Endothelial cell of umbilical vein (primary cell): ENCODE data around the gene EEF1AKMT2. TPM values are rescaled to one million over a fixed set of nuclear protein-coding genes. Genes with fewer than 3 reads are reported as not detected.

ENCODE experiments used
- BruUV-seq: library from RNA; stranded (reverse); fragments of 400-500 nt; replicated peaks from 2 replicates; lab custom pipeline; 2021; lab: Mats Ljungman, UMichigan
- CTCF ChIA-PET: fragments of 300-600, 350-600 bp; sonication (Branson Sonifier 250); formaldehyde crosslinking; loops from one replicate; lab custom pipeline; 2021; ENCODE audit warnings: antibody characterized with exemption, inconsistent platforms; lab: Charles Lee
- POLR2A ChIA-PET: fragments of 300-600, 350-600 bp; sonication (Branson Sonifier 250); formaldehyde crosslinking; loops from one replicate; lab custom pipeline; 2021; ENCODE audit warnings: antibody characterized with exemption, inconsistent platforms; lab: Charles Lee
- DNase-seq: peaks from one replicate; pipeline ENCODE4 v3.0.0-alpha.2; 2011; ENCODE audit warnings: low read depth, low spot score
- FAIRE-seq: peaks from 2 replicates; lab custom pipeline; 2011; peaks lifted over from hg19 to GRCh38; lab: Jason Lieb, UNC
- H2AFZ ChIP-seq: 2 replicates; pipeline ENCODE4 v1.6.0; 2012; ENCODE audit warnings: low read depth, low read length, control low read depth, inconsistent platforms
- H3K27ac ChIP-seq: 2 replicates; pipeline ENCODE4 v1.5.1; 2011; ENCODE audit warnings: low read depth, mild to moderate bottlenecking, control low read depth, low read length, moderate library complexity; ENCODE audit not compliant: insufficient read depth
- H3K27me3 ChIP-seq, 2 experiments: 2 replicates each; pipeline versions ENCODE4 v1.6.0 to v1.6.1; 2011; ENCODE audit warnings: low read length in 2 of 2, mixed read lengths in 1 of 2; ENCODE audit not compliant: control insufficient read depth in 2 of 2, insufficient read depth in 2 of 2
- H3K36me3 ChIP-seq, 2 experiments: 2 replicates in 1 of 2; 3 replicates in 1 of 2; pipeline ENCODE4 v1.5.1; 2011; ENCODE audit warnings: low read length in 2 of 2, mild to moderate bottlenecking in 1 of 2, moderate library complexity in 1 of 2; ENCODE audit not compliant: control insufficient read depth in 2 of 2, insufficient read depth in 2 of 2; ENCODE audit errors: extremely low read depth in 1 of 2
- H3K4me1 ChIP-seq: 3 replicates; pipeline ENCODE4 v1.5.1; 2011; ENCODE audit warnings: mild to moderate bottlenecking, low read length; ENCODE audit not compliant: control insufficient read depth, insufficient read depth; ENCODE audit errors: extremely low read depth
- H3K4me2 ChIP-seq: 2 replicates; pipeline ENCODE4 v1.6.1; 2011; ENCODE audit warnings: low read length, control low read depth, mixed read lengths; ENCODE audit not compliant: insufficient read depth
- H3K4me3 ChIP-seq, 3 experiments: fragments of 200-600 bp in 1 of 3; sonication (generic), shearing (Covaris generic) in 1 of 3; replicated peaks in 1 of 3; 2 replicates each; pipeline ENCODE4 v1.5.1; 2011 to 2016; ENCODE audit warnings: control low read depth in 3 of 3, low read length in 3 of 3, mild to moderate bottlenecking in 2 of 3, inconsistent platforms in 1 of 3, low read depth in 1 of 3, moderate library complexity in 1 of 3; ENCODE audit not compliant: insufficient read depth in 1 of 3
- H3K79me2 ChIP-seq: 2 replicates; pipeline ENCODE4 v1.6.0; 2012; ENCODE audit warnings: low read length, inconsistent platforms; ENCODE audit not compliant: control insufficient read depth, insufficient read depth
- H3K9ac ChIP-seq: replicated peaks from 2 replicates; pipeline ENCODE3; 2011; ENCODE audit warnings: low read length, control low read depth; ENCODE audit not compliant: insufficient read depth; ENCODE audit errors: extremely low read depth
- H3K9me1 ChIP-seq: replicated peaks from 3 replicates; pipeline ENCODE4 v1.6.0; 2011; ENCODE audit warnings: mild to moderate bottlenecking, low read length; ENCODE audit not compliant: control insufficient read depth, insufficient read depth; ENCODE audit errors: extremely low read depth
- H3K9me3 ChIP-seq: replicated peaks from 2 replicates; pipeline ENCODE4 v1.5.1; 2012; ENCODE audit warnings: low read length, inconsistent platforms; ENCODE audit not compliant: control insufficient read depth, insufficient read depth
- H4K20me1 ChIP-seq: replicated peaks from 2 replicates; pipeline ENCODE3; 2011; ENCODE audit warnings: mild to moderate bottlenecking, low read length; ENCODE audit not compliant: control insufficient read depth, insufficient read depth; ENCODE audit errors: extremely low read depth
- CTCF ChIP-seq, 2 donors: IDR thresholded peaks; 1 replicate in 1 of 2; 2 replicates in 1 of 2; pipeline ENCODE4 v1.5.1; 2011; ENCODE audit warnings: low read length in 2 of 2, mild to moderate bottlenecking in 2 of 2, moderate library complexity in 2 of 2, control low read depth in 1 of 2, inconsistent platforms in 1 of 2, low read depth in 1 of 2; ENCODE audit not compliant: insufficient read depth in 1 of 2; ENCODE audit errors: extremely low read depth in 1 of 2
- EZH2 ChIP-seq: IDR thresholded peaks from 2 replicates; pipeline ENCODE4 v1.6.1; 2012; ENCODE audit warnings: borderline replicate concordance, low read depth, mild to moderate bottlenecking, moderate library complexity, low read length, inconsistent platforms; ENCODE audit not compliant: severe bottlenecking
- GATA2 ChIP-seq: IDR thresholded peaks from 2 replicates; pipeline ENCODE4 v1.7.0; 2011; ENCODE audit warnings: low read depth, mild to moderate bottlenecking, moderate library complexity, mixed read lengths, low read length; ENCODE audit not compliant: insufficient read length, insufficient read depth
- JUN ChIP-seq: IDR thresholded peaks from 2 replicates; pipeline ENCODE4 v1.6.1; 2011; ENCODE audit warnings: borderline replicate concordance, low read depth; ENCODE audit not compliant: insufficient read length, insufficient read depth
- MAX ChIP-seq: IDR thresholded peaks from 2 replicates; pipeline ENCODE4 v1.6.1; 2011; ENCODE audit not compliant: insufficient read depth, insufficient read length
- POLR2A ChIP-seq: IDR thresholded peaks from 2 replicates; pipeline ENCODE4 v1.6.1; 2012; ENCODE audit warnings: low read depth, mild to moderate bottlenecking, control low read depth, low read length
- POLR2AphosphoS5 ChIP-seq: IDR thresholded peaks from 2 replicates; pipeline ENCODE4 v1.6.1; 2012; ENCODE audit warnings: low read depth, mild to moderate bottlenecking, control low read depth, low read length, moderate library complexity; ENCODE audit not compliant: insufficient read depth
- dilution Hi-C: fragments of 300-500 bp; cut with MboI; formaldehyde crosslinking; loops from one replicate; pipeline ENCODE4 v1.15.0; 2019; ENCODE audit warnings: low sequenced_read_pairs; ENCODE audit not compliant: extremely low pct_ligation_motif_present
- intact Hi-C: fragments of 100-400 bp; cut with micrococcal nuclease; formaldehyde crosslinking; loops from one replicate; pipeline ENCODE4 v1.10.0; 2022
- polyA plus RNA-seq, 4 experiments: library from polyadenylated mRNA; depleted of rRNA in 3 of 4; stranded (reverse) in 3 of 4; unstranded in 1 of 4; fragments of >200 nt; gene quantifications; 2 replicates each; pipeline versions ENCODE4 v1.2.1 to v1.2.3, GENCODE V29; 2011 to 2012; ENCODE audit warnings: missing spikeins in 1 of 4
- total RNA-seq: library from RNA; stranded (reverse); gene quantifications from 2 replicates; pipeline ENCODE4 v1.2.3, GENCODE V29; 2021

The EEF1AKMT2 gene
- total and polyA plus RNA-seq, 2 donors (not counting 3 experiments of a cell fraction or from before 2014, with no cell fraction given): 8.5 to 21.3 TPM

- Histone ChIP-seq H3K4me3 (no peak overlapping the region), H2AFZ (no peak overlapping the region), H4K20me1 (no peaks in the 10 kb centered on the region), H3K4me1 (peaks cover 15% of the 10 kb centered on the region), H3K4me2 (no peak overlapping the region), H3K36me3 (no peaks in the 10 kb centered on the region), H3K9me1 (no peaks in the 10 kb centered on the region), H3K27me3 (peaks cover 0 to 1% of the 10 kb centered on the region in 2 experiments), H3K79me2 (peaks cover 17% of the 10 kb centered on the region), H3K9ac (no peak overlapping the region), H3K27ac (no peak overlapping the region), H3K9me3 (no peaks in the 10 kb centered on the region)
- dilution Hi-C loops: no loop called here
- no peak for DNase-seq
- POLR2A ChIA-PET: no interaction called here
- no TSS peak for BruUV-seq
- no peak for FAIRE-seq
- CTCF ChIA-PET: interaction anchor here (1.2 to 1.4 kb wide), 2 partner anchors 29 to 57 kb away, joined by 5 to 6 read pairs; no protein-coding TSS in a partner anchor
- intact Hi-C loops: no loop called here
- TF ChIP-seq CTCF (IDR thresholded peaks at IDR 0.05; ENCODE audit: extremely low read depth in 1 of 2, insufficient read depth in 1 of 2, low read depth in 1 of 2, low read length in 2 of 2) (no peak), EZH2 (no peak), POLR2A (no peak), POLR2AphosphoS5 (no peak), GATA2 (no peak), MAX (no peak), JUN (no peak)
Observed at GRCh38 chr10:124798364-124798763, 6.7 kb upstream of the EEF1AKMT2 start.
